NCI-H2227 (cell line): ENCODE data around the gene ASIC4.

Experiments
- DNase-seq: peaks from one replicate; lab custom pipeline; 2025; ENCODE audit not compliant: unreplicated experiment; lab: John Stamatoyannopoulos, UW

The ASIC4 gene

GRCh38 chr2:219565130-219566080 lies 51.1 kb downstream of the ASIC4 start:
- DNase-seq = no peak

- DNase-seq = no peak
These were observed 52.4 kb downstream of the ASIC4 start for GRCh38 chr2:219566640-219567039.

- DNase-seq = no peak
These were observed 52.8 kb downstream of the ASIC4 start for GRCh38 chr2:219567131-219567530.

- DNase-seq = no peak
These were observed 53.6 kb downstream of the ASIC4 start for GRCh38 chr2:219567791-219568361.

- DNase-seq = no peak
These were observed 54.8 kb downstream of the ASIC4 start for GRCh38 chr2:219569041-219569440.

GRCh38 chr2:219569635-219570034 lies 55.4 kb downstream of the ASIC4 start:
- no peak for DNase-seq

- DNase-seq = peak; percentile 61
These were observed 56.1 kb downstream of the ASIC4 start for GRCh38 chr2:219570194-219570923.

- peak; percentile 55 for DNase-seq
These were observed 56.6 kb downstream of the ASIC4 start for GRCh38 chr2:219570924-219571310.

GRCh38 chr2:219571311-219572236 lies 57.3 kb downstream of the ASIC4 start, which contains the start of gene OBSL1:
TSS of gene OBSL1 (minus strand) at chr2:219571539. CDS start at chr2:219571232, 307 bp downstream.
- DNase-seq = peak; percentile 91

- no peak for DNase-seq
These were observed 58.1 kb downstream of the ASIC4 start, which contains the start of gene INHA for GRCh38 chr2:219572237-219573001. TSS of gene INHA (plus strand) at chr2:219572310. CDS start at chr2:219572375, 65 bp downstream.

GRCh38 chr2:219573166-219573565 lies 58.9 kb downstream of the ASIC4 start:
- no peak for DNase-seq

- DNase-seq = no peak
These were observed 60.4 kb downstream of the ASIC4 start for GRCh38 chr2:219574484-219575311.

GRCh38 chr2:219575566-219576504 lies 61.6 kb downstream of the ASIC4 start:
- DNase-seq = no peak

- DNase-seq = peak; percentile 84
These were observed 62.5 kb downstream of the ASIC4 start for GRCh38 chr2:219576505-219577388.

GRCh38 chr2:219578811-219579613 lies 64.7 kb downstream of the ASIC4 start:
- DNase-seq = no peak

- no peak for DNase-seq
These were observed 67.1 kb downstream of the ASIC4 start for GRCh38 chr2:219581346-219581745.
